ENCODE data around the gene MEGF6.

The MEGF6 gene

DNA sequence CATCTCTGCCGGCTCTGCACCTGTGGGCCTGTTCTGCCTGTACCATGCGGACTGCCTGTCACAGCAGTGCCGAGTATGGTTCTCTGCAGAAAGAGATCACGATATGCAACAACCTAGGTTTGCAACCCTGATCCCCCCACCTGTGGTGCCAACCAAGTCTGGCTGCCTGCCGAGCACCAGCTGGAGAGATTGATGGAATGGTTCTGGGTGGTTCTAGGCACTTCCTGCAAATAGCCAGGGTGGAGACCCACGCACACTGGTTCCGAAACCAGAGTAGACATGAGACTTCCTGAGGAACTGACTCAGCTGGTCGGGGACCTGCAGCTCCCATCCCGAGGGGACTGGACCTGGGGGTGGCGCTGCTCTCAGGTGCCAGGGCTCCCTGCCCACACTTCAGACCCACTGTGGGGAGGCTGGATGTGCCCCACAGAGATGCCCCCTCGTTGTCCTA lies 18.9 kb upstream of the MEGF6 start:
- TF ChIP-seq ZFP30 (CRISPR knock-in tag; IDR thresholded peaks at IDR 0.05): no peak
- no peak for TF ChIP-seq ZNF8 (CRISPR knock-in tag; IDR thresholded peaks at IDR 0.05)
- TF ChIP-seq BACH2 (CRISPR knock-in tag; IDR thresholded peaks at IDR 0.05; ENCODE audit: borderline replicate concordance): no peak
- TF ChIP-seq ZC3H10 (CRISPR knock-in tag; IDR thresholded peaks at IDR 0.05): no peak
- ATAC-seq: no peak; the same call in 2 of the 3 replicates

DNA sequence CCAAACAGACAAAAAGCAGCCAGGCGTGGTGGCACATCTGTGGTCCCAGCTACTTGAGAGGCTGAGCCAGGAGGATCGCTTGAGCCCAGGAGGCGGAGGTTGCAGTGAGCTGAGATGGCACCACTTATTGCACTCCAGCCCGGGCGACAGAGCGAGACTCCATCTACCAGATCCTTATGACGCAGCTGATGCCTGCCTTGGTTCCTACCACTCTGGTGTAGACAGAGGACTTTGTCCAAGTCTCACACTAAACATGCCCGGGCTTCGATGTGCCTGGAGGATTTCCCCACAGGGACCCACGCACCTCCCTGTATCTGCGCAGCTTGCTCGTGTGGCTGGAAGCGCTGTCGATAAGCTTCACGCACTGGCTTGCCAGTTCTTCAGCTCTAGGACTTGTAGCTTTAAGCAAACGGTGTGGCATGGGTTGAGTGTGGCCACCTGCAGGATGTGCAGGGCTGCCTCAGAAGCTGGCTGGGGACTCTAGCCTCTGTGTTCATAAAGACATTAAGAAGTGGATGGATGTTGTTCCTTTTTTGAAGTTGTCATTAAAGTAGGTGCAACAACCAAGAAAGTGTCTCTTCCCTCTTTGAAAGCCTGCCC lies 18.4 kb upstream of the MEGF6 start:
- ATAC-seq: no peak
- TF ChIP-seq, protein P1, sequence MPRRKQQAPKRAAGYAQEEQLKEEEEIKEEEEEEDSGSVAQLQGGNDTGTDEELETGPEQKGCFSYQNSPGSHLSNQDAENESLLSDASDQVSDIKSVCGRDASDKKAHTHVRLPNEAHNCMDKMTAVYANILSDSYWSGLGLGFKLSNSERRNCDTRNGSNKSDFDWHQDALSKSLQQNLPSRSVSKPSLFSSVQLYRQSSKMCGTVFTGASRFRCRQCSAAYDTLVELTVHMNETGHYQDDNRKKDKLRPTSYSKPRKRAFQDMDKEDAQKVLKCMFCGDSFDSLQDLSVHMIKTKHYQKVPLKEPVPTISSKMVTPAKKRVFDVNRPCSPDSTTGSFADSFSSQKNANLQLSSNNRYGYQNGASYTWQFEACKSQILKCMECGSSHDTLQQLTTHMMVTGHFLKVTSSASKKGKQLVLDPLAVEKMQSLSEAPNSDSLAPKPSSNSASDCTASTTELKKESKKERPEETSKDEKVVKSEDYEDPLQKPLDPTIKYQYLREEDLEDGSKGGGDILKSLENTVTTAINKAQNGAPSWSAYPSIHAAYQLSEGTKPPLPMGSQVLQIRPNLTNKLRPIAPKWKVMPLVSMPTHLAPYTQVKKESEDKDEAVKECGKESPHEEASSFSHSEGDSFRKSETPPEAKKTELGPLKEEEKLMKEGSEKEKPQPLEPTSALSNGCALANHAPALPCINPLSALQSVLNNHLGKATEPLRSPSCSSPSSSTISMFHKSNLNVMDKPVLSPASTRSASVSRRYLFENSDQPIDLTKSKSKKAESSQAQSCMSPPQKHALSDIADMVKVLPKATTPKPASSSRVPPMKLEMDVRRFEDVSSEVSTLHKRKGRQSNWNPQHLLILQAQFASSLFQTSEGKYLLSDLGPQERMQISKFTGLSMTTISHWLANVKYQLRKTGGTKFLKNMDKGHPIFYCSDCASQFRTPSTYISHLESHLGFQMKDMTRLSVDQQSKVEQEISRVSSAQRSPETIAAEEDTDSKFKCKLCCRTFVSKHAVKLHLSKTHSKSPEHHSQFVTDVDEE (CRISPR knock-in tag; IDR thresholded peaks at IDR 0.05): no peak
- TF ChIP-seq GLIS3 (CRISPR knock-in tag; IDR thresholded peaks at IDR 0.05) (no peak), PPARA (CRISPR knock-in tag; IDR thresholded peaks at IDR 0.05; ENCODE audit: borderline replicate concordance) (no peak)

DNA sequence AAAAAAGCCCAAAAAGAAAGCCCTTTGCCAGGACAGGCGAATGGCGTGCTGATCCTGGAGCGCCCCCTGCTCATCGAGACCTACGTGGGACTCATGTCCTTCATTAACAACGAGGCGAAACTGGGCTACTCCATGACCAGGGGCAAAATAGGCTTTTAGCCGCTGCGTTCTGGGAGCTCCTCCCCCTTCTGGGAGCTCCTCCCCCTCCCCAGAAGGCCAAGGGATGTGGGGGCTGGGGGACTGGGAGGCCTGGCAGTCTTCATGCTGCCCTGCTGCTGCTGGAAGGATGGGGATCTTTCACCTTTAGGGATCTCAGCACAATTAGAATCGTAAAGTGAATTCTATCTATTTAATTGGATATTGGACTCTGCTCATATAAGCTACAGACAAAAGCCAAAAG lies 17.1 kb upstream of the MEGF6 start:
- ATAC-seq: no peak
- TF ChIP-seq, protein P2, sequence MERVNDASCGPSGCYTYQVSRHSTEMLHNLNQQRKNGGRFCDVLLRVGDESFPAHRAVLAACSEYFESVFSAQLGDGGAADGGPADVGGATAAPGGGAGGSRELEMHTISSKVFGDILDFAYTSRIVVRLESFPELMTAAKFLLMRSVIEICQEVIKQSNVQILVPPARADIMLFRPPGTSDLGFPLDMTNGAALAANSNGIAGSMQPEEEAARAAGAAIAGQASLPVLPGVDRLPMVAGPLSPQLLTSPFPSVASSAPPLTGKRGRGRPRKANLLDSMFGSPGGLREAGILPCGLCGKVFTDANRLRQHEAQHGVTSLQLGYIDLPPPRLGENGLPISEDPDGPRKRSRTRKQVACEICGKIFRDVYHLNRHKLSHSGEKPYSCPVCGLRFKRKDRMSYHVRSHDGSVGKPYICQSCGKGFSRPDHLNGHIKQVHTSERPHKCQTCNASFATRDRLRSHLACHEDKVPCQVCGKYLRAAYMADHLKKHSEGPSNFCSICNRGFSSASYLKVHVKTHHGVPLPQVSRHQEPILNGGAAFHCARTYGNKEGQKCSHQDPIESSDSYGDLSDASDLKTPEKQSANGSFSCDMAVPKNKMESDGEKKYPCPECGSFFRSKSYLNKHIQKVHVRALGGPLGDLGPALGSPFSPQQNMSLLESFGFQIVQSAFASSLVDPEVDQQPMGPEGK (CRISPR knock-in tag; IDR thresholded peaks at IDR 0.05; ENCODE audit: borderline replicate concordance): no peak
- TF ChIP-seq ZFP30 (CRISPR knock-in tag; IDR thresholded peaks at IDR 0.05): no peak
- no peak for TF ChIP-seq ZC3H10 (CRISPR knock-in tag; IDR thresholded peaks at IDR 0.05)
- TF ChIP-seq ZNF8 (CRISPR knock-in tag; IDR thresholded peaks at IDR 0.05): no peak
- TF ChIP-seq ZNF70 (CRISPR knock-in tag; IDR thresholded peaks at IDR 0.05): no peak
- TF ChIP-seq OSR1 (CRISPR knock-in tag; IDR thresholded peaks at IDR 0.05): no peak
- TF ChIP-seq TOX (CRISPR knock-in tag; IDR thresholded peaks at IDR 0.05; ENCODE audit: borderline replicate concordance): no peak
- no peak for TF ChIP-seq GLIS3 (CRISPR knock-in tag; IDR thresholded peaks at IDR 0.05)
- TF ChIP-seq PPARA (CRISPR knock-in tag; IDR thresholded peaks at IDR 0.05; ENCODE audit: borderline replicate concordance): no peak
- no peak for TF ChIP-seq CSDC2 (CRISPR knock-in tag; IDR thresholded peaks at IDR 0.05)

DNA sequence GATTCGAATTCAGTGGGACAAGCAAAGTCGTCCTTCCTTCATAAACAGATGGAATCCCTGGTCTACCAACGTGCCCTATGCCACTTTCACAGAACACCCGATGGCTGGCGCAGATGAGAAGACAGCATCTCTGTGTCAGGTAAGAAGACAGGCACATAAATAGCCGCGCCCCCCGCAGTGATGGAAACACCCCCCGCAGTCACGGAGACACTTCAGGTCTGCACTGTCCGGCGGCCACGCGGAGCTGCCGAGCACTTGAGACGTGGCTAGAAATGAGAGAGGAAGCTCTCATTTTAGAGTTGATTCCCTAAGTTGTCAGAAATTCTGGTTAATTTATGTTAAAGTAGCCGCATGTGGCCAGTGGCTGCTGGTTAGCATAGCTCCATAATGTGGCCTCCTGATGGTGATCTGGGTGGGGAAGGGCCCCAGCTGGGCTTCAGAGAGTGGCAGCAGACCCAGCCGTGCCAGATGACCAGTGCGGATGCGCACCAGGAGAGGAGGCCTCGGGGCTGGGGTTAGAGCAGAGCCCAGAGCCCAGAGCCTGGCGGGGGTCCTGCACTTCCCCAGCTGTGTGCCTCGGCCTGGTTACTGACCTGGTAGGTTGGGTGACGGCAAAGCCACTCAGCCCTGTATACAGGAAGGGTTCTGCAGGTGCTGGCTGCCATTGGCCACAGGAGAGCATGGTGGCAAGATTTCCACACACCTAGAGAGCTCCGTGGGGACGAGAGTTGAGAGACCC lies 16.4 kb upstream of the MEGF6 start:
- TF ChIP-seq, protein P3, sequence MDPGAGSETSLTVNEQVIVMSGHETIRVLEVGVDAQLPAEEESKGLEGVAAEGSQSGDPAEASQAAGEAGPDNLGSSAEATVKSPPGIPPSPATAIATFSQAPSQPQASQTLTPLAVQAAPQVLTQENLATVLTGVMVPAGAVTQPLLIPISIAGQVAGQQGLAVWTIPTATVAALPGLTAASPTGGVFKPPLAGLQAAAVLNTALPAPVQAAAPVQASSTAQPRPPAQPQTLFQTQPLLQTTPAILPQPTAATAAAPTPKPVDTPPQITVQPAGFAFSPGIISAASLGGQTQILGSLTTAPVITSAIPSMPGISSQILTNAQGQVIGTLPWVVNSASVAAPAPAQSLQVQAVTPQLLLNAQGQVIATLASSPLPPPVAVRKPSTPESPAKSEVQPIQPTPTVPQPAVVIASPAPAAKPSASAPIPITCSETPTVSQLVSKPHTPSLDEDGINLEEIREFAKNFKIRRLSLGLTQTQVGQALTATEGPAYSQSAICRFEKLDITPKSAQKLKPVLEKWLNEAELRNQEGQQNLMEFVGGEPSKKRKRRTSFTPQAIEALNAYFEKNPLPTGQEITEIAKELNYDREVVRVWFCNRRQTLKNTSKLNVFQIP (CRISPR knock-in tag; IDR thresholded peaks at IDR 0.05; ENCODE audit: borderline replicate concordance, low read depth): no peak
- no peak for TF ChIP-seq ZNF565 (CRISPR knock-in tag; conservative IDR thresholded peaks at IDR 0.05; ENCODE audit: low read depth)
- ATAC-seq: no peak

DNA sequence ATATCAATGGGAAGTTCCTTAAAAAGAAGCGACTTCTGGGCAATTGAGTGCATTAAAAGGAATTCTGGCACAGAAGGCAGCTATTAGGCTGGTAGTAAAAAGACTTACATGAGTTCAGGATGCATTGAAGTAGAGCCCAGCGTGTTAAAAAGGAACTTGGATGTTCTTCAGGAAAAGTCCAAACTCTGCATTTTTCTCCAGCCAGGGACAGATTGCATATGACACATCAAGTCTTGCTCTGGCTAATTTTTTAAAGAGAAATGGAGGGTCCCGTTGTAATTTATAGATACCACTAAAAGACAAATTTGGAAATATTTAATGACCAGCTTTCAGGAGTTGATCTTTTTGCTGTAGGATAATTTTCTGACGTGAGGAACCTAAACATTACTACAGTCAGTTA lies 14.7 kb upstream of the MEGF6 start:
- TF ChIP-seq ZNF70 (CRISPR knock-in tag; IDR thresholded peaks at IDR 0.05) (no peak), RARB (CRISPR knock-in tag; IDR thresholded peaks at IDR 0.05) (no peak), TCF4 (CRISPR knock-in tag; IDR thresholded peaks at IDR 0.05; ENCODE audit: borderline replicate concordance) (no peak), ZFP30 (CRISPR knock-in tag; IDR thresholded peaks at IDR 0.05) (no peak), ZFP3 (CRISPR knock-in tag; IDR thresholded peaks at IDR 0.05) (no peak), TOX (CRISPR knock-in tag; IDR thresholded peaks at IDR 0.05; ENCODE audit: borderline replicate concordance) (no peak)
- ATAC-seq: no peak

Measured in SK-N-SH treated with all-trans-retinoic acid at 6 μM for 48 hours (cell line).